IPS DF 6.9 (cell line): ENCODE data around the gene CD226.
"Not testable (repeated sequence)": the region's sequence is repeated elsewhere in the genome, so short reads cannot be mapped to it uniquely, and the experiment has no call there.

ENCODE experiments used
- DNase-seq: peaks from one replicate; pipeline ENCODE4 v3.0.0-alpha.2; 2013; ENCODE audit warnings: low read depth, low spot score
- H3K27ac ChIP-seq: one replicate; pipeline ENCODE4 v1.5.1; 2013; ENCODE audit warnings: low read length, control low read depth
- H3K27me3 ChIP-seq: 2 replicates; pipeline ENCODE4 v1.6.1; 2013; ENCODE audit warnings: mild to moderate bottlenecking, low read length; ENCODE audit not compliant: control insufficient read depth, insufficient read depth
- H3K36me3 ChIP-seq: 2 replicates; pipeline ENCODE4 v1.6.1; 2013; ENCODE audit warnings: low read length; ENCODE audit not compliant: control insufficient read depth, insufficient read depth
- H3K4me1 ChIP-seq: 2 replicates; pipeline ENCODE4 v1.6.1; 2013; ENCODE audit warnings: low read length; ENCODE audit not compliant: control insufficient read depth, insufficient read depth
- H3K4me3 ChIP-seq: 2 replicates; pipeline ENCODE4 v1.5.1; 2013; ENCODE audit warnings: mild to moderate bottlenecking, low read length
- H3K9me3 ChIP-seq: 2 replicates; pipeline ENCODE4 v1.6.1; 2013; ENCODE audit warnings: low read length, inconsistent platforms; ENCODE audit not compliant: control insufficient read depth, insufficient read depth
- WGBS: extraction: QIAGEN DNeasy Blood & Tissue Kit; methylation state at CpG from one replicate; pipeline ENCODE4 v1.1.7; 2013; ENCODE audit warnings: mixed read lengths, missing lambda C conversion rate; ENCODE audit not compliant: insufficient read length, insufficient coverage; 5-methylcytosine and 5-hydroxymethylcytosine counted together

Gene CD226

GRCh38 chr18:69872661-69873060 lies 75.0 kb downstream of the CD226 start:
- no peaks in the 10 kb centered on the region for H3K27me3 ChIP-seq
- DNase-seq = no peak
- H3K36me3 ChIP-seq = no peaks in the 10 kb centered on the region
- no peak overlapping the region for H3K27ac ChIP-seq
- no CpG with 5 or more reads among the region's 4 CpGs for WGBS
- no peaks in the 10 kb centered on the region; the same call in 1 of the 2 replicates for H3K9me3 ChIP-seq
- no peak overlapping the region for H3K4me3 ChIP-seq
- H3K4me1 ChIP-seq = no peaks in the 10 kb centered on the region; the same call in 1 of the 2 replicates

GRCh38 chr18:69871363-69871762 lies 76.3 kb downstream of the CD226 start:
- Histone ChIP-seq H3K36me3 (no peaks in the 10 kb centered on the region), H3K27me3 (no peaks in the 10 kb centered on the region), H3K27ac (no peak overlapping the region), H3K9me3 (no peaks in the 10 kb centered on the region), H3K4me3 (no peak overlapping the region), H3K4me1 (no peaks in the 10 kb centered on the region; the same call in 1 of the 2 replicates)
- no CpG with 5 or more reads among the region's 2 CpGs for WGBS
- DNase-seq = no peak

GRCh38 chr18:69870736-69871135 lies 76.9 kb downstream of the CD226 start:
- Histone ChIP-seq H3K4me3 (no peak overlapping the region), H3K27ac (no peak overlapping the region), H3K27me3 (no peaks in the 10 kb centered on the region), H3K4me1 (no peaks in the 10 kb centered on the region; the same call in 1 of the 2 replicates), H3K36me3 (no peaks in the 10 kb centered on the region), H3K9me3 (no peaks in the 10 kb centered on the region)
- no CpG with 5 or more reads among the region's 4 CpGs for WGBS
- DNase-seq = no peak

- H3K4me3 ChIP-seq = no peak overlapping the region
- H3K27me3 ChIP-seq = no peaks in the 10 kb centered on the region
- no peaks in the 10 kb centered on the region for H3K36me3 ChIP-seq
- no peak for DNase-seq
- no CpG with 5 or more reads among the region's 4 CpGs for WGBS
- H3K27ac ChIP-seq = no peak overlapping the region
- no peaks in the 10 kb centered on the region for H3K4me1 ChIP-seq
- H3K9me3 ChIP-seq = no peaks in the 10 kb centered on the region
These were observed 81.5 kb downstream of the CD226 start for GRCh38 chr18:69866212-69866611.

GRCh38 chr18:69865776-69866175 lies 81.9 kb downstream of the CD226 start:
- no peaks in the 10 kb centered on the region for H3K36me3 ChIP-seq
- no peak for DNase-seq

GRCh38 chr18:69864802-69865201 lies 82.9 kb downstream of the CD226 start:
- H3K27me3 ChIP-seq, DNase-seq, H3K4me3 ChIP-seq, H3K9me3 ChIP-seq, H3K27ac ChIP-seq, H3K36me3 ChIP-seq, H3K4me1 ChIP-seq: not testable (repeated sequence)
- no CpG with 5 or more reads among the region's 6 CpGs for WGBS

More at GRCh38 chr18:69865776-69866175, 81.9 kb downstream of the CD226 start:
- no CpG with 5 or more reads among the region's 4 CpGs for WGBS
- H3K9me3 ChIP-seq = no peaks in the 10 kb centered on the region
- H3K4me1 ChIP-seq = no peaks in the 10 kb centered on the region
- H3K27ac ChIP-seq = no peak overlapping the region
- no peaks in the 10 kb centered on the region for H3K27me3 ChIP-seq
- H3K4me3 ChIP-seq = no peak overlapping the region

GRCh38 chr18:69858897-69859296 lies 88.8 kb downstream of the CD226 start:
- Histone ChIP-seq H3K9me3 (no peaks in the 10 kb centered on the region), H3K4me1 (no peaks in the 10 kb centered on the region), H3K36me3 (no peaks in the 10 kb centered on the region), H3K27ac (no peak overlapping the region), H3K27me3 (no peaks in the 10 kb centered on the region), H3K4me3 (no peak overlapping the region)
- no peak for DNase-seq
- no CpG with 5 or more reads among the region's 5 CpGs for WGBS

- Histone ChIP-seq H3K36me3 (no peaks in the 10 kb centered on the region), H3K27ac (no peak overlapping the region), H3K27me3 (no peaks in the 10 kb centered on the region), H3K9me3 (no peaks in the 10 kb centered on the region), H3K4me3 (no peak overlapping the region), H3K4me1 (no peaks in the 10 kb centered on the region)
- DNase-seq = no peak
- WGBS = no CpG with 5 or more reads among the region's 1 CpG
These were observed 93.2 kb downstream of the CD226 start for GRCh38 chr18:69854455-69854854.

GRCh38 chr18:69853051-69853450 lies 94.6 kb downstream of the CD226 start:
- Histone ChIP-seq H3K36me3 (no peaks in the 10 kb centered on the region), H3K4me1 (no peaks in the 10 kb centered on the region), H3K9me3 (no peaks in the 10 kb centered on the region), H3K27ac (no peak overlapping the region), H3K4me3 (no peak overlapping the region), H3K27me3 (no peaks in the 10 kb centered on the region)
- no peak for DNase-seq
- no CpG with 5 or more reads among the region's 4 CpGs for WGBS

- Histone ChIP-seq H3K9me3 (no peaks in the 10 kb centered on the region), H3K36me3 (no peaks in the 10 kb centered on the region), H3K4me3 (no peak overlapping the region), H3K27ac (no peak overlapping the region), H3K27me3 (no peaks in the 10 kb centered on the region), H3K4me1 (no peaks in the 10 kb centered on the region)
- no peak for DNase-seq
- WGBS = no CpG with 5 or more reads among the region's 8 CpGs
These were observed 101.8 kb downstream of the CD226 start for GRCh38 chr18:69845593-69846506.

GRCh38 chr18:69844656-69845055 lies 103.0 kb downstream of the CD226 start:
- WGBS = no CpG with 5 or more reads among the region's 2 CpGs
- no peak overlapping the region for H3K4me3 ChIP-seq

More at GRCh38 chr18:69844656-69845055, 103.0 kb downstream of the CD226 start:
- Histone ChIP-seq H3K27me3 (no peaks in the 10 kb centered on the region), H3K4me1 (no peaks in the 10 kb centered on the region), H3K27ac (no peak overlapping the region), H3K9me3 (no peaks in the 10 kb centered on the region), H3K36me3 (no peaks in the 10 kb centered on the region)
- no peak for DNase-seq
